HEK293 (cell line): ENCODE data around the gene TTLL9.
"Not testable (repeated sequence)": the region's sequence is repeated elsewhere in the genome, so short reads cannot be mapped to it uniquely, and the experiment has no call there.

Source experiments
- CTCF ChIP-seq: fragments of 450-650 bp; formaldehyde crosslinking; IDR thresholded peaks from 2 replicates; pipeline ENCODE4 v1.5.1; 2016; ENCODE audit warnings: missing biosample characterization, missing genetic modification characterization
- KLF9 ChIP-seq: fragments of 450-650 bp; formaldehyde crosslinking; IDR thresholded peaks from 2 replicates; pipeline ENCODE4 v1.5.1; 2016; ENCODE audit warnings: missing biosample characterization, missing genetic modification characterization, low read depth
- TRIM28 ChIP-seq: IDR thresholded peaks from 2 replicates; pipeline ENCODE4 v1.6.1; 2011; ENCODE audit warnings: low read length, control low read depth, borderline replicate concordance
- ZBTB1 ChIP-seq: fragments of 450-650 bp; formaldehyde crosslinking; IDR thresholded peaks from 2 replicates; pipeline ENCODE4 v1.5.1; 2016; ENCODE audit warnings: missing biosample characterization, missing genetic modification characterization
- ZNF114 ChIP-seq: fragments of 450-650 bp; formaldehyde crosslinking; IDR thresholded peaks from 2 replicates; pipeline ENCODE4 v1.5.0; 2017; ENCODE audit warnings: missing biosample characterization, missing genetic modification characterization
- ZNF132 ChIP-seq: fragments of 450-650 bp; formaldehyde crosslinking; IDR thresholded peaks from 2 replicates; pipeline ENCODE4 v1.5.1; 2017; ENCODE audit warnings: missing biosample characterization, missing genetic modification characterization, borderline replicate concordance
- ZNF423 ChIP-seq: fragments of 450-650 bp; formaldehyde crosslinking; IDR thresholded peaks from 2 replicates; pipeline ENCODE4 v1.5.1; 2016; ENCODE audit warnings: missing biosample characterization, missing genetic modification characterization
- ZNF433 ChIP-seq: fragments of 450-650 bp; formaldehyde crosslinking; IDR thresholded peaks from 2 replicates; pipeline ENCODE4 v1.5.1; 2016; ENCODE audit warnings: missing biosample characterization, missing genetic modification characterization, low read depth
- ZNF670 ChIP-seq: fragments of 450-650 bp; formaldehyde crosslinking; IDR thresholded peaks from 2 replicates; pipeline ENCODE4 v1.5.1; 2016; ENCODE audit warnings: missing biosample characterization, missing genetic modification characterization, low read depth
- TF ChIP-seq, protein P1 (sequence below): fragments of 450-650 bp; formaldehyde crosslinking; IDR thresholded peaks from 2 replicates; pipeline ENCODE4 v1.5.1; 2016; ENCODE audit warnings: missing biosample characterization, missing genetic modification characterization

DNA sequence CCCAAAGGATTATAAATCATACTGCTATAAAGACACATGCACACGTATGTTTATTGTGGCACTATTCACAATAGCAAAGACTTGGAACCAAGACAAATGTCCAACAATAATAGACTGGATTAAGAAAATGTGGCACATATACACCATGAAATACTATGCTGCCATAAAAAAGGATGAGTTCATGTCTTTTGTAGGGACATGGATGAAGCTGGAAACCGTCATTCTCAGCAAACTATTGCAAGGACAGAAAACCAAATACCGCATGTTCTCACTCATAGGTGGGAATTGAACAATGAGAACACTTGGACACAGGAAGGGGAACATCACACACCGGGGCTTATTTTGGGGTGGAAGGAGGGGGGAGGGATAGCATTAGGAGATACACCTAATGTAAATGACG, 51.0 kb downstream of the TTLL9 start:
- TF ChIP-seq, protein P1, sequence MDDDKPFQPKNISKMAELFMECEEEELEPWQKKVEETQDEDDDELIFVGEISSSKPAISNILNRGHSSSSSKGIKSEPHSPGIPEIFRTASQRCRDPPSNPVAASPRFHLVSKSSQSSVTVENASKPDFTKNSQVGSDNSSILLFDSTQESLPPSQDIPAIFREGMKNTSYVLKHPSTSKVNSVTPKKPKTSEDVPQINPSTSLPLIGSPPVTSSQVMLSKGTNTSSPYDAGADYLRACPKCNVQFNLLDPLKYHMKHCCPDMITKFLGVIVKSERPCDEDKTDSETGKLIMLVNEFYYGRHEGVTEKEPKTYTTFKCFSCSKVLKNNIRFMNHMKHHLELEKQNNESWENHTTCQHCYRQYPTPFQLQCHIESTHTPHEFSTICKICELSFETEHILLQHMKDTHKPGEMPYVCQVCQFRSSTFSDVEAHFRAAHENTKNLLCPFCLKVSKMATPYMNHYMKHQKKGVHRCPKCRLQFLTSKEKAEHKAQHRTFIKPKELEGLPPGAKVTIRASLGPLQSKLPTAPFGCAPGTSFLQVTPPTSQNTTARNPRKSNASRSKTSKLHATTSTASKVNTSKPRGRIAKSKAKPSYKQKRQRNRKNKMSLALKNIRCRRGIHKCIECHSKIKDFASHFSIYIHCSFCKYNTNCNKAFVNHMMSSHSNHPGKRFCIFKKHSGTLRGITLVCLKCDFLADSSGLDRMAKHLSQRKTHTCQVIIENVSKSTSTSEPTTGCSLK, result not testable (repeated sequence)
- not testable (repeated sequence) for TF ChIP-seq ZNF423; KLF9; ZNF114 (tag by site-specific recombination); CTCF; ZNF433 (tag by site-specific recombination); ZBTB1 (tag by site-specific recombination); ZNF670 (tag by site-specific recombination); TRIM28; ZNF132 (tag by site-specific recombination)
